GM19324 (cell line): ENCODE results near the gene JAKMIP3.

Experiments used
- ATAC-seq: cut with Tn5 transposase; IDR thresholded peaks from one replicate; pipeline ENCODE4 v1.9.1; 2021; ENCODE audit warnings: mild to moderate bottlenecking, moderate library complexity; ENCODE audit not compliant: unreplicated experiment, low FRiP score

Gene JAKMIP3

GRCh38 chr10:132096863-132097478, 31.2 kb downstream of the JAKMIP3 start:
- ATAC-seq: no peak

GRCh38 chr10:132097609-132098377, 32.0 kb downstream of the JAKMIP3 start:
- no peak for ATAC-seq

- ATAC-seq: no peak
These were observed 33.0 kb downstream of the JAKMIP3 start for GRCh38 chr10:132098539-132099388.

GRCh38 chr10:132099389-132100090, 33.8 kb downstream of the JAKMIP3 start:
- no peak for ATAC-seq

GRCh38 chr10:132100091-132100481, 34.3 kb downstream of the JAKMIP3 start:
- ATAC-seq: no peak

- ATAC-seq: no peak
These were observed 35.0 kb downstream of the JAKMIP3 start for GRCh38 chr10:132100556-132101349.

GRCh38 chr10:132101529-132101928, 35.8 kb downstream of the JAKMIP3 start:
- no peak for ATAC-seq

- ATAC-seq: no peak
These were observed 36.4 kb downstream of the JAKMIP3 start for GRCh38 chr10:132102071-132102716.

- ATAC-seq: no peak
These were observed 37.0 kb downstream of the JAKMIP3 start for GRCh38 chr10:132102717-132103110.

- ATAC-seq: no peak
These were observed 37.6 kb downstream of the JAKMIP3 start for GRCh38 chr10:132103116-132103910.

- no peak for ATAC-seq
These were observed 38.3 kb downstream of the JAKMIP3 start for GRCh38 chr10:132104062-132104461.

- ATAC-seq: no peak
These were observed 38.9 kb downstream of the JAKMIP3 start for GRCh38 chr10:132104471-132105301.

- ATAC-seq: no peak
These were observed 39.7 kb downstream of the JAKMIP3 start for GRCh38 chr10:132105302-132105995.

GRCh38 chr10:132106431-132106830, 40.7 kb downstream of the JAKMIP3 start:
- no peak for ATAC-seq

GRCh38 chr10:132107186-132107948, 41.6 kb downstream of the JAKMIP3 start:
- ATAC-seq: no peak
